Naive thymus-derived CD4-positive, alpha-beta T cell (primary cell): ENCODE measurements around the gene B3GALT2. TPM values are rescaled to one million over a fixed set of nuclear protein-coding genes. Genes with fewer than 3 reads are reported as not detected.

ENCODE experiments used
- ATAC-seq: fragments of 150-1000 bp; cut with Tn5 transposase; 2 replicates; pipeline ENCODE4 v1.10.0; 2021; ENCODE audit warnings: mild to moderate bottlenecking, moderate library complexity
- CTCF ChIA-PET: fragments of 350-600 bp; sonication (Branson Sonifier 250); formaldehyde crosslinking; loops from one replicate; lab custom pipeline; 2021; ENCODE audit warnings: antibody characterized with exemption; lab: Charles Lee
- POLR2A ChIA-PET: fragments of 350-600 bp; sonication (Branson Sonifier 250); formaldehyde crosslinking; loops from one replicate; lab custom pipeline; 2021; ENCODE audit warnings: antibody characterized with exemption, inconsistent platforms; lab: Charles Lee
- DNase-seq, 9 donors: peaks; one replicate each; pipeline versions ENCODE4 v3.0.0 to v3.0.0-alpha.2; 2020 to 2022; ENCODE audit warnings: mixed read lengths in 1 of 9
- H3K27ac ChIP-seq: one replicate; pipeline ENCODE4 v1.7.0; 2013; ENCODE audit warnings: mild to moderate bottlenecking, low read depth, low read length, moderate library complexity
- H3K27me3 ChIP-seq, 2 donors: one replicate each; pipeline ENCODE4 v1.7.0; 2013; ENCODE audit warnings: low read length in 2 of 2, mild to moderate bottlenecking in 2 of 2, moderate library complexity in 2 of 2; ENCODE audit not compliant: control insufficient read depth in 2 of 2, insufficient read depth in 2 of 2
- H3K36me3 ChIP-seq, 3 experiments: 1 replicate in 2 of 3; 2 replicates in 1 of 3; pipeline ENCODE4 v1.7.0; 2013; ENCODE audit warnings: low read length in 3 of 3, mild to moderate bottlenecking in 3 of 3, moderate library complexity in 1 of 3; ENCODE audit not compliant: insufficient read depth in 3 of 3, control insufficient read depth in 2 of 3
- H3K4me1 ChIP-seq, 2 donors: one replicate each; pipeline ENCODE4 v1.7.0; 2013; ENCODE audit warnings: low read length in 2 of 2, mild to moderate bottlenecking in 2 of 2, moderate library complexity in 1 of 2; ENCODE audit not compliant: control insufficient read depth in 2 of 2, insufficient read depth in 2 of 2
- H3K4me3 ChIP-seq: 2 replicates; pipeline ENCODE4 v1.7.0; 2013; ENCODE audit warnings: mild to moderate bottlenecking, low read length
- H3K9me3 ChIP-seq, 3 experiments: 1 replicate in 2 of 3; 2 replicates in 1 of 3; pipeline ENCODE4 v1.7.0; 2013; ENCODE audit warnings: low read length in 3 of 3; ENCODE audit not compliant: control insufficient read depth in 2 of 3
- H3K27ac Mint-ChIP-seq, 9 donors: one replicate each; pipeline ENCODE4 v1.8.0; 2020 to 2022; ENCODE audit warnings: mixed read lengths in 9 of 9, mild to moderate bottlenecking in 8 of 9, moderate library complexity in 5 of 9, inconsistent platforms in 2 of 9
- H3K27me3 Mint-ChIP-seq, 5 donors: one replicate each; pipeline ENCODE4 v1.8.0; 2021 to 2022; ENCODE audit warnings: mixed read lengths in 5 of 5, mild to moderate bottlenecking in 1 of 5
- H3K36me3 Mint-ChIP-seq, 5 donors: one replicate each; pipeline ENCODE4 v1.8.0; 2020 to 2022; ENCODE audit warnings: mixed read lengths in 5 of 5, mild to moderate bottlenecking in 3 of 5, inconsistent platforms in 1 of 5
- H3K4me1 Mint-ChIP-seq, 7 donors: one replicate each; pipeline ENCODE4 v1.8.0; 2020 to 2022; ENCODE audit warnings: mixed read lengths in 7 of 7, mild to moderate bottlenecking in 3 of 7, inconsistent platforms in 1 of 7
- H3K4me3 Mint-ChIP-seq, 10 donors: one replicate each; pipeline ENCODE4 v1.8.0; 2020 to 2022; ENCODE audit warnings: mild to moderate bottlenecking in 10 of 10, mixed read lengths in 10 of 10, moderate library complexity in 6 of 10, inconsistent platforms in 2 of 10
- H3K9me3 Mint-ChIP-seq, 11 donors: one replicate each; pipeline ENCODE4 v1.8.0; 2020 to 2022; ENCODE audit warnings: mixed read lengths in 11 of 11, mild to moderate bottlenecking in 4 of 11, inconsistent platforms in 1 of 11, moderate library complexity in 1 of 11
- intact Hi-C, 2 donors: fragments of 100-400 bp; cut with micrococcal nuclease; formaldehyde crosslinking; loops; one replicate each; pipeline ENCODE4 v1.15.1; 2023
- polyA plus RNA-seq, 2 donors: library from polyadenylated mRNA; unstranded; fragments of 300-500 nt; fragmentation: Illumina TruSeq; gene quantifications; one replicate each; pipeline ENCODE4 v1.2.3, GENCODE V29; 2021
- total RNA-seq, 6 experiments: library from RNA in 5 of 6; stranded (reverse) in 5 of 6; gene quantifications; 1 replicate in 5 of 6; 2 replicates in 1 of 6; pipeline ENCODE4 v1.2.3 and lab custom pipeline; 2021 to 2026

Gene B3GALT2
- total and polyA plus RNA-seq, 7 experiments from 2014 or later: 0.07 to 3.2 (median 0.36) TPM; not detected in 1

DNA sequence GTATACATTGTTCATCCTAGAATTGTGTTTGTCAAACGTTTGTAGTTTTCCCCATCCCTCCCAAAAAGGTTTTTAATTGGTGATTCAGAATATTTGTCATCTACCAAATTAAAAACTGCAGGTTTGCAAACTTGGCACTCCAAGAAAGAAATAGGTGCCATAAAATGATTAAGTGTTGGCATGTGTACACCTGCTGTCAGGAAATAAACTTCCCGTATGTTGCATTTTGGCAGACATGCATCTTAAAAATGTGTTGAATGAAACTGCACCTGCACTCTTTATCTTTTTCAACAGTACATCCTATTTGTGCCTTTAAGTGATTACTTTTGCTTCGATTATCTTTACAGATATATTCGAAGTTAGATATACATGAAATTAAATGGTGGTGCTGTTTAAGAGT lies 7.3 kb downstream of the B3GALT2 start:
- CTCF ChIA-PET: interaction anchor here (1.5 kb wide), 1 partner anchor 1115 kb away, joined by 3 read pairs; no protein-coding TSS in a partner anchor
- peaks cover 3 to 24% (median 7%) of the 10 kb centered on the region in 5 donors for H3K36me3 Mint-ChIP-seq
- H3K4me1 Mint-ChIP-seq: peaks cover 13 to 69% (median 54%) of the 10 kb centered on the region in 7 donors
- H3K9me3 ChIP-seq: no peaks in the 10 kb centered on the region
- H3K27me3 Mint-ChIP-seq: no peaks in the 10 kb centered on the region
- no peaks in the 10 kb centered on the region for H3K4me1 ChIP-seq
- H3K27ac Mint-ChIP-seq: peak overlapping the region in 5 of 9 donors; percentile 23 to 80 (median 62)
- POLR2A ChIA-PET: no interaction called here
- no peak overlapping the region for H3K27ac ChIP-seq
- H3K27me3 ChIP-seq: no peaks in the 10 kb centered on the region
- H3K36me3 ChIP-seq: no peaks in the 10 kb centered on the region
- H3K4me3 ChIP-seq: no peak overlapping the region
- ATAC-seq: no peak
- no peak for DNase-seq
- intact Hi-C loops: loop anchor here in 1 of 2 donors (2.0 kb wide), 1 partner anchor 16 kb away; no protein-coding TSS in a partner anchor
- H3K9me3 Mint-ChIP-seq: peaks cover 0 to 1% (median 0%) of the 10 kb centered on the region in 11 donors
- no peak overlapping the region for H3K4me3 Mint-ChIP-seq

DNA sequence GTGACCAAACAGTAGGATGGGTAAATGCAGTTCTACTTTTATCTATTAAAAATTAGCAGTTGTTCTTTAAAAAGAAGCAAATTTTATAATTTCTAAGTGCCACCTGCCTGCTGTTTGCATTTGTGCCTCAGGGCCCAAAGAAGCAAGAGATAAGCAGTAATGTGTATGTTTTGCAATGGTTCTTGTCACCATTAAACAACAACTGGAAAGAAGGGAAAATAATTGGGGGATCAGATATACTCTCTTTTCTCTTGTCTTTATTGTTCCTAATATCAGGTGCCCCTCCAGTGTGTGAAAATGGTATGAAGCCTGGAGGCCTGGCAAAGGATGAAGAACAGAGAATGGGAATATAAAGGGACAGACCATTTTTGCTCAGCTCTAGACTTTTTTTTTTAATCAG lies 9.6 kb downstream of the B3GALT2 start:
- CTCF ChIA-PET: no interaction called here
- peaks cover 15 to 72% (median 56%) of the 10 kb centered on the region in 7 donors for H3K4me1 Mint-ChIP-seq
- intact Hi-C loops: no loop called here

DNA sequence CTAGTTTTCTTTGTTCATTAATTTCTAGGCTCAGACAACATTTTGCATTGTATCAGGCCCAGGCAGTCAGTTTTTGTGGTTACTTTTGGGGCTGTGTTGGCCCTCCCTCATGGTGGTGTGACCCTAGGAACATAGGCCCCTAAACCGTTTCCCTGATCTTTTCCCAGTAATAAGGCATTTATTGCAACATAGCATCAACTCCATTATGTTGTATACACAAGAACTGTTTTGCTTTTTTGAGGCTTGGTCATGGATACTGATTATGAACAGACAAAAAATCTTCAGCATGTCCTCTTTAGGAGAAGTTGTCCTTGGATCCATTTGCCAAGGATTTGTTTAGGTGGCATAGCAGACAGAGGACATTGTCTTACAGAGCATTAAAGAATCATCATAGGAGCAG lies 10.3 kb downstream of the B3GALT2 start:
- intact Hi-C loops: no loop called here
- Mint-ChIP-seq H3K4me1 (peaks cover 10 to 72% (median 56%) of the 10 kb centered on the region in 7 donors), H3K9me3 (peaks cover 0 to 1% (median 0%) of the 10 kb centered on the region in 11 donors), H3K27ac (peak overlapping the region in 5 of 9 donors; percentile 20 to 49 (median 26)), H3K27me3 (no peaks in the 10 kb centered on the region), H3K36me3 (peaks cover 3 to 31% (median 21%) of the 10 kb centered on the region in 5 donors), H3K4me3 (no peak overlapping the region)
- Histone ChIP-seq H3K27me3 (no peaks in the 10 kb centered on the region), H3K27ac (no peak overlapping the region), H3K4me3 (no peak overlapping the region), H3K9me3 (no peaks in the 10 kb centered on the region), H3K4me1 (no peaks in the 10 kb centered on the region), H3K36me3 (no peaks in the 10 kb centered on the region)
- no peak for ATAC-seq
- POLR2A ChIA-PET: no interaction called here
- no peak for DNase-seq
- CTCF ChIA-PET: no interaction called here

More for the DNA sequence above, 9.6 kb downstream of the B3GALT2 start:
- Mint-ChIP-seq H3K27ac (peak overlapping the region in 4 of 9 donors; percentile 25 to 49 (median 38)), H3K4me3 (no peak overlapping the region), H3K36me3 (peaks cover 3 to 32% (median 18%) of the 10 kb centered on the region in 5 donors), H3K9me3 (peaks cover 0 to 1% (median 0%) of the 10 kb centered on the region in 11 donors), H3K27me3 (no peaks in the 10 kb centered on the region)
- DNase-seq (no peak), ATAC-seq (no peak)
- POLR2A ChIA-PET: no interaction called here
- no peaks in the 10 kb centered on the region for H3K9me3 ChIP-seq
- H3K4me3 ChIP-seq: no peak overlapping the region
- H3K27ac ChIP-seq: no peak overlapping the region
- H3K36me3 ChIP-seq: no peaks in the 10 kb centered on the region
- no peaks in the 10 kb centered on the region for H3K4me1 ChIP-seq
- H3K27me3 ChIP-seq: no peaks in the 10 kb centered on the region

DNA sequence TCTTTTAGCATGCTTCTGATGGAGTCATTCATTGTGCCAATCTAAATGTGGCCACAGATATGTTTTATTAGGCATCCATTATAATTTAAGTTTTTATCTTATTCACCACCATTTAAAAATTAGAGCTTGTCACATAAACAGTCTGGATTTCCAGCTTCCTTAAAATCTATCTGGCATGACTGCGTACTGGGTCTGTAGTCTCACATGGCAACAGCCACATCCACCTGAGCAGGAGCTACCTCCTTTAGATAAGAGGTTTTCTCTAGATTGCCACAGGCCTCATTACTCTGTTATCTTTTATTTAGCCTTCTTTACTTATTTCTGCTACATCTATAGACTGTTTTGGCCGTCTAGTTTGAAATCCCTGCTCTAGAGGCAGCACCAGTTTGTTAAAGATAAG lies 29.1 kb downstream of the B3GALT2 start:
- Histone ChIP-seq H3K9me3 (no peaks in the 10 kb centered on the region), H3K4me1 (peaks cover 5 to 8% of the 10 kb centered on the region in 2 donors), H3K27ac (no peak overlapping the region), H3K27me3 (no peaks in the 10 kb centered on the region), H3K36me3 (peaks cover 0 to 15% (median 5%) of the 10 kb centered on the region in 3 experiments), H3K4me3 (no peak overlapping the region)
- intact Hi-C loops: no loop called here
- Mint-ChIP-seq H3K4me3 (no peak overlapping the region), H3K4me1 (peaks cover 13 to 55% (median 39%) of the 10 kb centered on the region in 7 donors), H3K27ac (peak overlapping the region in 4 of 9 donors; percentile 2 to 33 (median 21)), H3K27me3 (no peaks in the 10 kb centered on the region), H3K36me3 (peaks cover 11 to 21% (median 20%) of the 10 kb centered on the region in 5 donors), H3K9me3 (peaks cover 0 to 2% (median 0%) of the 10 kb centered on the region in 11 donors)
- no peak for DNase-seq
- CTCF ChIA-PET: no interaction called here
- POLR2A ChIA-PET: no interaction called here
- ATAC-seq: no peak

DNA sequence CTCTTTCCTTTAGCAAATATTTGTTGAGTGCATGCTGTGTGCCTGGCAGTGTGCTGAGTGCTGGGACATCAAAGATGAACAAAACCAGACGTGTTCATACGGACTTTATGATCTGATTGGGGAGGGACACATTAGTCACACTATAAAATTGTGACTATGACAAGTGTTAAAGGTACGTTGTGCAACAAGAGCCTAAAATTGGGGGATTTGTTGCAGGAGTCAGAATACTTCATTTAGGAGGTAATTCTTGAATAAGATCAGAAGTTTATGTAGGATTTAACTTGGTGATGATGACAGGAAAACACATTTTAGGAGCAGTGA lies 29.6 kb downstream of the B3GALT2 start:
- POLR2A ChIA-PET: no interaction called here
- Histone ChIP-seq H3K4me3 (no peak overlapping the region), H3K27ac (no peak overlapping the region), H3K9me3 (no peaks in the 10 kb centered on the region), H3K27me3 (no peaks in the 10 kb centered on the region), H3K4me1 (peaks cover 5 to 8% of the 10 kb centered on the region in 2 donors), H3K36me3 (peaks cover 0 to 15% (median 5%) of the 10 kb centered on the region in 3 experiments)
- CTCF ChIA-PET: no interaction called here
- intact Hi-C loops: no loop called here
- ATAC-seq (no peak), DNase-seq (no peak)
- Mint-ChIP-seq H3K36me3 (peaks cover 11 to 24% (median 22%) of the 10 kb centered on the region in 5 donors), H3K4me1 (peaks cover 13 to 59% (median 39%) of the 10 kb centered on the region in 7 donors), H3K9me3 (peaks cover 0 to 2% (median 0%) of the 10 kb centered on the region in 11 donors), H3K27me3 (no peaks in the 10 kb centered on the region), H3K27ac (peak overlapping the region in 7 of 9 donors; percentile 1 to 33 (median 4)), H3K4me3 (no peak overlapping the region)

DNA sequence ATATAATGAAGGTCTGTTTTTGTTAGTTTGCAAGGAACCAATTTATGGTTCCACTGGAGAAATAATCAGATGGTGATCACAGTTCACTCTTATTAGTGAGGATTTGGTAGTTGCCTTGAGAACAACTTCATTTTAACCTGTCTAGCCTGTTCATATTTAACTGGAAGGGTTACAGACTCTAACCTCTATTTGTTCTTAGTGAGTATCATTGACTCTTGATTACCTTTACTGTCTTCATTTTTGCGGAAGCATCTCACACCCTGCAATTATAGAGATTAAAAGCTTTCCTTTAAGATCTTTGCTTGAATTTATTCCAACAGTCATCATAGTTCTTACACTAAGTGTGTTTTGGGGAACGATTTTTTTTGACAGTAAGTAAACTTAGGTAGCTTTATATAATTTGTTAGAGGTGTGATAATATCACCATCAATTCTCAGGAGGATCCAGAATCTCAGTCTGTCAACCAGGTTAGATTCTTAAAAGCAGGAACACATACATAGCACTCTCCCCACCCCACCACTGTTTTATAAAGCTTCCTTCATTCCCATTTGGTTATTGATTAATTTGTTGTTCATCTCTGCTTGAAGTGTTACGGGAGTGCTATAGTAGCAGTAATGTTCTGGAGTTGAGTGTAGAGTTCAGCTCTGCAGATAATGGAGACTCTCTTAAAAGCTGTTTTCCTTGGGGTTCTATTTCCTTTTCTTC lies 30.1 kb downstream of the B3GALT2 start:
- peaks cover 5 to 8% of the 10 kb centered on the region in 2 donors for H3K4me1 ChIP-seq
- Mint-ChIP-seq H3K36me3 (peaks cover 11 to 25% (median 24%) of the 10 kb centered on the region in 5 donors), H3K27ac (peak overlapping the region in 6 of 9 donors; percentile 2 to 63 (median 12)), H3K4me3 (no peak overlapping the region), H3K9me3 (peaks cover 0 to 2% (median 0%) of the 10 kb centered on the region in 11 donors), H3K4me1 (peaks cover 13 to 59% (median 39%) of the 10 kb centered on the region in 7 donors), H3K27me3 (no peaks in the 10 kb centered on the region)
- CTCF ChIA-PET: interaction anchor here (0.7 to 1.0 kb wide), 2 partner anchors 27 to 233 kb away, joined by 3 read pairs; no protein-coding TSS in a partner anchor
- POLR2A ChIA-PET: no interaction called here
- peaks cover 4 to 19% (median 5%) of the 10 kb centered on the region in 3 experiments for H3K36me3 ChIP-seq
- H3K4me3 ChIP-seq: no peak overlapping the region
- ATAC-seq: no peak
- intact Hi-C loops: no loop called here
- H3K9me3 ChIP-seq: no peaks in the 10 kb centered on the region
- DNase-seq: no peak
- H3K27ac ChIP-seq: no peak overlapping the region
- H3K27me3 ChIP-seq: no peaks in the 10 kb centered on the region
